K562 (cell line): ENCODE measurements around the gene ADRA1B. TPM values are rescaled to one million over a fixed set of nuclear protein-coding genes. Genes with fewer than 3 reads are reported as not detected.

ENCODE experiments used
- ATAC-seq: fragments of 200-7000 bp; cut with Tn5 transposase; 3 replicates; pipeline ENCODE4 v1.9.1; 2020; ENCODE audit warnings: moderate library complexity
- BruUV-seq: library from RNA; stranded (reverse); fragments of 400-500 nt; replicated peaks from 2 replicates; lab custom pipeline; 2021; lab: Mats Ljungman, UMichigan
- CTCF ChIA-PET: fragments of 300-600 bp; formaldehyde crosslinking; extraction: SDS; loops from one replicate; lab custom pipeline; 2021; ENCODE audit warnings: low intra/inter-chr PET ratio; lab: Yijun Ruan, JAX
- POLR2A ChIA-PET: fragments of 300-600, 350-650 bp; sonication (Branson Sonifier 250); formaldehyde crosslinking; extraction: SDS; loops from one replicate; lab custom pipeline; 2021; ENCODE audit warnings: antibody characterized with exemption, inconsistent platforms; lab: Yijun Ruan, JAX
- DNase-seq, 4 experiments: peaks; one replicate each; pipeline versions ENCODE4 v3.0.0 to v3.0.0-alpha.2; 2011 to 2018; ENCODE audit warnings: low spot score in 3 of 4, mixed read lengths in 3 of 4; ENCODE audit errors: extremely low read depth in 1 of 4
- FAIRE-seq: peaks from 2 replicates; lab custom pipeline; 2011; peaks lifted over from hg19 to GRCh38; lab: Jason Lieb, UNC
- H2AFZ ChIP-seq: 2 replicates; pipeline ENCODE4 v1.6.0; 2011; ENCODE audit warnings: low read depth, low read length, control low read depth, inconsistent platforms
- H3K27ac ChIP-seq: fragments of 200-600 bp; 3 replicates; pipeline ENCODE4 v1.8.0; 2011; ENCODE audit warnings: low read depth, mild to moderate bottlenecking, control low read depth, inconsistent platforms, low read length, moderate library complexity, mixed read lengths; ENCODE audit errors: extremely low read depth
- H3K27me3 ChIP-seq, 2 experiments: fragments of 300-600 bp in 1 of 2; 2 replicates in 1 of 2; 3 replicates in 1 of 2; pipeline versions ENCODE4 v1.6.0 to v1.8.0; 2011; ENCODE audit warnings: inconsistent platforms in 2 of 2, low read length in 2 of 2, mild to moderate bottlenecking in 1 of 2, mixed read lengths in 1 of 2, moderate library complexity in 1 of 2; ENCODE audit not compliant: control insufficient read depth in 2 of 2, insufficient read depth in 2 of 2
- H3K36me3 ChIP-seq: fragments of 300-600 bp; 3 replicates; pipeline ENCODE4 v1.8.0; 2011; ENCODE audit warnings: mild to moderate bottlenecking, low read length, inconsistent platforms; ENCODE audit not compliant: control insufficient read depth, insufficient read depth
- H3K4me1 ChIP-seq, 2 experiments: fragments of 200-600 bp in 1 of 2; replicated peaks in 1 of 2; 2 replicates in 1 of 2; 3 replicates in 1 of 2; pipeline versions ENCODE4 v1.5.1 to v1.8.0; 2011; ENCODE audit warnings: inconsistent platforms in 2 of 2, low read length in 2 of 2, mild to moderate bottlenecking in 1 of 2, mixed read lengths in 1 of 2, moderate library complexity in 1 of 2; ENCODE audit not compliant: control insufficient read depth in 2 of 2, insufficient read depth in 2 of 2
- H3K4me2 ChIP-seq: 2 replicates; pipeline ENCODE4 v1.6.1; 2011; ENCODE audit warnings: low read length, control low read depth, inconsistent platforms, mixed read lengths; ENCODE audit not compliant: insufficient read depth
- H3K4me3 ChIP-seq: fragments of 200-600 bp; sonication (generic), shearing (Covaris generic); 2 replicates; pipeline ENCODE4 v1.5.1; 2016; ENCODE audit warnings: control low read depth, inconsistent platforms
- H3K79me2 ChIP-seq: fragments of 200-600 bp; 3 replicates; pipeline ENCODE4 v1.8.0; 2011; ENCODE audit warnings: low read length, inconsistent platforms; ENCODE audit not compliant: control insufficient read depth, insufficient read depth
- H3K9ac ChIP-seq, 2 experiments: 2 replicates each; pipeline versions ENCODE4 v1.6.0 to v1.6.1; 2011; ENCODE audit warnings: low read depth in 2 of 2, low read length in 2 of 2, control low read depth in 1 of 2, inconsistent platforms in 1 of 2, mild to moderate bottlenecking in 1 of 2, mixed read lengths in 1 of 2; ENCODE audit not compliant: insufficient read depth in 1 of 2
- H3K9me1 ChIP-seq: one replicate; pipeline ENCODE4 v1.6.0; 2011; ENCODE audit warnings: inconsistent platforms, mild to moderate bottlenecking, low read length, moderate library complexity; ENCODE audit not compliant: control insufficient read depth, insufficient read depth
- H3K9me3 ChIP-seq: replicated peaks from 2 replicates; pipeline ENCODE4 v1.5.1; 2011; ENCODE audit warnings: low read depth, low read length, inconsistent platforms; ENCODE audit not compliant: control insufficient read depth, insufficient read depth
- H4K20me1 ChIP-seq: replicated peaks from 2 replicates; pipeline ENCODE4 v1.6.1; 2011; ENCODE audit warnings: low read length, inconsistent platforms, mixed read lengths; ENCODE audit not compliant: control insufficient read depth, insufficient read depth
- GATA2 ChIP-seq: sonication (generic); formaldehyde crosslinking; IDR thresholded peaks from 2 replicates; pipeline ENCODE4 v1.4.0; 2020; ENCODE audit warnings: mild to moderate bottlenecking, missing genetic modification reagents
- HINFP ChIP-seq: fragments of 450-650 bp; conservative IDR thresholded peaks from 2 replicates; pipeline ENCODE4 v1.6.1; 2016; ENCODE audit warnings: missing genetic modification characterization, low read depth, mild to moderate bottlenecking, control low read depth, missing compliant biosample characterization
- HMBOX1 ChIP-seq: sonication (generic); IDR thresholded peaks from 2 replicates; pipeline ENCODE4 v1.6.1; 2016
- HNRNPLL ChIP-seq: fragments of 200-400 bp; formaldehyde crosslinking; IDR thresholded peaks from 2 replicates; pipeline ENCODE4 v1.6.1; 2017; ENCODE audit warnings: low read length, low read depth, mild to moderate bottlenecking; ENCODE audit not compliant: poor library complexity, severe bottlenecking
- MEF2A ChIP-seq: IDR thresholded peaks from 2 replicates; pipeline ENCODE4 v1.6.1; 2011; ENCODE audit warnings: low read depth, mild to moderate bottlenecking, low read length, moderate library complexity; ENCODE audit not compliant: control insufficient read depth
- POLR2B ChIP-seq: fragments of 450-650 bp; IDR thresholded peaks from 2 replicates; pipeline ENCODE4 v1.6.1; 2018; ENCODE audit warnings: low read depth; ENCODE audit not compliant: partially characterized antibody
- RBBP5 ChIP-seq: fragments of 200-600 bp; sonication (generic); IDR thresholded peaks from 2 replicates; pipeline ENCODE4 v1.6.1; 2012; ENCODE audit warnings: borderline replicate concordance, mild to moderate bottlenecking, low read length, control low read depth, inconsistent platforms; ENCODE audit not compliant: insufficient read depth, poor library complexity, severe bottlenecking
- RCOR1 ChIP-seq, 2 experiments: IDR thresholded peaks; 2 replicates each; pipeline ENCODE4 v1.6.1; 2012; ENCODE audit warnings: low read depth in 2 of 2, low read length in 2 of 2, borderline replicate concordance in 1 of 2, improper control_type of control experiment in 1 of 2
- TCF15 ChIP-seq: fragments of 250-450 bp; sonication (Bioruptor Pico); IDR thresholded peaks from 2 replicates; pipeline ENCODE4 v1.8.0; 2022; ENCODE audit warnings: moderate library complexity, mild to moderate bottlenecking, inconsistent platforms
- ZKSCAN8 ChIP-seq: fragments of 200-800 bp; sonication (Bioruptor generic); IDR thresholded peaks from 2 replicates; pipeline ENCODE4 v1.6.1; 2016; ENCODE audit warnings: missing genetic modification characterization, missing compliant biosample characterization
- ZNF133 ChIP-seq: fragments of 250-450 bp; sonication (Bioruptor Pico); IDR thresholded peaks from 2 replicates; pipeline ENCODE4 v1.4.0; 2020; ENCODE audit warnings: mild to moderate bottlenecking
- ZNF644 ChIP-seq: fragments of 200-800 bp; sonication (Bioruptor generic); IDR thresholded peaks from 2 replicates; pipeline ENCODE4 v1.6.1; 2016; ENCODE audit warnings: low read depth, missing genetic modification characterization, missing compliant biosample characterization
- ZNF699 ChIP-seq: fragments of 250-450 bp; sonication (Bioruptor Pico); IDR thresholded peaks from 2 replicates; pipeline ENCODE4 v1.8.0; 2021; ENCODE audit warnings: mild to moderate bottlenecking, moderate library complexity; ENCODE audit not compliant: insufficient replicate concordance
- WGBS: fragments of 100-300 bp; shearing (Covaris generic); methylation state at CpG from one replicate; pipeline ENCODE4 v1.1.6; 2016; ENCODE audit warnings: low coverage, mixed read lengths; ENCODE audit not compliant: insufficient coverage; ENCODE audit errors: missing lambda C conversion rate; 5-methylcytosine and 5-hydroxymethylcytosine counted together
- in situ Hi-C: fragments of 300-500 bp; cut with MboI; formaldehyde crosslinking; loops from 4 replicates; pipeline ENCODE4 v1.15.0; 2018; ENCODE audit warnings: inconsistent platforms, mixed read lengths
- intact Hi-C: fragments of 100-400 bp; cut with micrococcal nuclease; formaldehyde crosslinking; loops from 2 replicates; pipeline ENCODE4 v1.14.2; 2022
- polyA plus RNA-seq, 8 experiments: library from polyadenylated mRNA; depleted of rRNA in 4 of 8; stranded (reverse) in 5 of 8; unstranded in 3 of 8; fragments of >200 nt; fragmentation: Nextera tagmentation in 2 of 8; fragmentation: Illumina TruSeq in 1 of 8; extraction: Ambion mirVana in 2 of 8; extraction: Trizol in 1 of 8; gene quantifications; 2 replicates each; pipeline versions ENCODE4 v1.2.1 to v1.2.3, GENCODE V29; 2011 to 2014; ENCODE audit warnings: inconsistent platforms in 1 of 8, missing spikeins in 1 of 8
- total RNA-seq, 7 experiments: library from RNA; depleted of rRNA in 6 of 7; stranded (reverse); fragments of >200 nt in 6 of 7; fragmentation: Illumina TruSeq in 2 of 7; extraction: Trizol in 2 of 7; gene quantifications; 2 replicates each; pipeline versions ENCODE4 v1.2.1 to v1.2.3, GENCODE V29; 2011 to 2021; ENCODE audit warnings: low replicate concordance in 1 of 7

The ADRA1B gene
- total and polyA plus RNA-seq, 9 of the 15 experiments (the other 6 are each of a cell fraction or from before 2014, with no cell fraction given), result not detected

GRCh38 chr5:159962214-159962613 is 45.9 kb downstream of the ADRA1B start (continued):
- TF ChIP-seq RBBP5, result no peak
- TF ChIP-seq ZNF133 (CRISPR knock-in tag), result no peak

GRCh38 chr5:159963935-159964334 is 47.7 kb downstream of the ADRA1B start:
- Histone ChIP-seq H2AFZ (no peak overlapping the region), H3K27me3 (peaks cover 0 to 15% of the 10 kb centered on the region in 2 experiments; a peak in 2 of 5 replicates), H3K4me2 (no peak overlapping the region), H4K20me1 (no peaks in the 10 kb centered on the region), H3K4me1 (no peaks in the 10 kb centered on the region), H3K4me3 (no peak overlapping the region), H3K79me2 (no peaks in the 10 kb centered on the region)
- no peak for DNase-seq
- no TSS peak for BruUV-seq
- CTCF ChIA-PET, result no interaction called here
- FAIRE-seq, result no peak
- no peak for TF ChIP-seq GATA2
- no peak for TF ChIP-seq POLR2B
- no peak for TF ChIP-seq HINFP
- no peak for TF ChIP-seq ZNF699 (CRISPR knock-in tag)
- TF ChIP-seq ZNF644 (tag), result no peak
- no peak for TF ChIP-seq HMBOX1
- TF ChIP-seq HNRNPLL, result no peak
- no peak for TF ChIP-seq ZKSCAN8
- no peak for TF ChIP-seq MEF2A
- TF ChIP-seq RCOR1 (IDR thresholded peaks at IDR 0.05; ENCODE audit: borderline replicate concordance in 1 of 2, low read depth in 2 of 2, low read length in 2 of 2), result no peak
- no peak for TF ChIP-seq TCF15 (CRISPR knock-in tag)
- TF ChIP-seq, all 486 proteins: peak for 0
- no peaks in the 10 kb centered on the region for H3K9me1 ChIP-seq
- no peaks in the 10 kb centered on the region for H3K9me3 ChIP-seq
- ATAC-seq, result no peak
- H3K36me3 ChIP-seq, result no peaks in the 10 kb centered on the region
- intact Hi-C loops, result no loop called here
- in situ Hi-C loops, result no loop called here
- no peak overlapping the region for H3K9ac ChIP-seq
- POLR2A ChIA-PET, result no interaction called here
- WGBS, result 1% methylated on average over 6 of the region's 6 CpGs
- no peak overlapping the region for H3K27ac ChIP-seq
